HepG2 (cell line): Measurements from ENCODE around the gene DOCK1. TPM values are rescaled to one million over a fixed set of nuclear protein-coding genes. Genes with fewer than 3 reads are reported as not detected.

Source experiments
- ATAC-seq: fragments of 200-7000 bp; cut with Tn5 transposase; 3 replicates; pipeline ENCODE4 v1.9.1; 2020; ENCODE audit warnings: mild to moderate bottlenecking, moderate library complexity
- BruUV-seq: library from RNA; stranded (reverse); fragments of 400-500 nt; replicated peaks from 2 replicates; lab custom pipeline; 2021; lab: Mats Ljungman, UMichigan
- CTCF ChIA-PET: fragments of 300-600 bp; formaldehyde crosslinking; extraction: SDS; loops from one replicate; lab custom pipeline; 2021; ENCODE audit warnings: low total read pairs, inconsistent platforms, low intra/inter-chr PET ratio; lab: Yijun Ruan, JAX
- POLR2A ChIA-PET: fragments of 350-600 bp; sonication (Branson Sonifier 250); formaldehyde crosslinking; loops from one replicate; lab custom pipeline; 2020; ENCODE audit warnings: antibody characterized with exemption, inconsistent platforms; lab: Yijun Ruan, JAX
- DNase-seq: peaks from one replicate; pipeline ENCODE4 v3.0.0-alpha.2; 2015; ENCODE audit warnings: low spot score
- FAIRE-seq: peaks from 3 replicates; lab custom pipeline; 2011; peaks lifted over from hg19 to GRCh38; lab: Jason Lieb, UNC
- H2AFZ ChIP-seq: one replicate; pipeline ENCODE4 v1.6.1; 2011; ENCODE audit warnings: low read length, inconsistent platforms
- H3K27ac ChIP-seq: fragments of 300-600 bp; 3 replicates; pipeline ENCODE4 v1.8.0; 2011; ENCODE audit warnings: mixed run types, mild to moderate bottlenecking, mixed read lengths, low read length, inconsistent platforms; ENCODE audit not compliant: insufficient read depth; ENCODE audit errors: extremely low read length
- H3K27me3 ChIP-seq, 2 experiments: fragments of 200-600 bp in 1 of 2; 2 replicates in 1 of 2; 3 replicates in 1 of 2; pipeline versions ENCODE4 v1.6.0 to v1.8.0; 2011; ENCODE audit warnings: low read length in 2 of 2, mild to moderate bottlenecking in 2 of 2, moderate library complexity in 2 of 2, inconsistent platforms in 1 of 2; ENCODE audit not compliant: insufficient read depth in 2 of 2, control insufficient read depth in 1 of 2
- H3K36me3 ChIP-seq, 2 experiments: fragments of 200-600 bp in 1 of 2; replicated peaks in 1 of 2; 2 replicates in 1 of 2; 3 replicates in 1 of 2; pipeline versions ENCODE4 v1.5.1 to v1.8.0; 2011; ENCODE audit warnings: low read length in 2 of 2, inconsistent platforms in 1 of 2; ENCODE audit not compliant: insufficient read depth in 2 of 2, control insufficient read depth in 1 of 2
- H3K4me1 ChIP-seq: 2 replicates; pipeline ENCODE4 v1.5.1; 2012; ENCODE audit warnings: low read length, inconsistent platforms; ENCODE audit not compliant: insufficient read depth
- H3K4me2 ChIP-seq: 2 replicates; pipeline ENCODE4 v1.6.0; 2011; ENCODE audit warnings: low read depth, low read length, inconsistent platforms
- H3K4me3 ChIP-seq, 3 experiments: fragments of 200-600 bp in 1 of 3; sonication (generic), shearing (Covaris generic) in 1 of 3; replicated peaks in 1 of 3; 2 replicates each; pipeline ENCODE4 v1.5.1; 2011 to 2016; ENCODE audit warnings: low read length in 3 of 3, inconsistent platforms in 2 of 3, low read depth in 2 of 3, mild to moderate bottlenecking in 2 of 3, control low read depth in 1 of 3, mixed read lengths in 1 of 3; ENCODE audit not compliant: insufficient read depth in 1 of 3
- H3K79me2 ChIP-seq: one replicate; pipeline ENCODE4 v1.6.1; 2011; ENCODE audit warnings: low read length, inconsistent platforms; ENCODE audit not compliant: insufficient read depth
- H3K9ac ChIP-seq: 2 replicates; pipeline ENCODE4 v1.6.0; 2011; ENCODE audit warnings: mild to moderate bottlenecking, low read depth, low read length, inconsistent platforms; ENCODE audit not compliant: insufficient read depth
- H3K9me3 ChIP-seq: 2 replicates; pipeline ENCODE4 v1.5.1; 2012; ENCODE audit warnings: mild to moderate bottlenecking, low read length
- H4K20me1 ChIP-seq: 2 replicates; pipeline ENCODE4 v1.6.0; 2011; ENCODE audit warnings: inconsistent platforms, mild to moderate bottlenecking, low read length, moderate library complexity; ENCODE audit not compliant: insufficient read depth
- ASH2L ChIP-seq: fragments of 300-600, 200-600 bp; sonication (generic); IDR thresholded peaks from 2 replicates; pipeline ENCODE4 v1.7.0; 2017; ENCODE audit warnings: low read depth, mild to moderate bottlenecking, moderate library complexity, mixed read lengths, low read length; ENCODE audit not compliant: insufficient read length
- JARID2 ChIP-seq: sonication (generic); formaldehyde crosslinking; IDR thresholded peaks from 2 replicates; pipeline ENCODE4 v1.8.1; 2023; ENCODE audit warnings: missing genetic modification reagents, inconsistent platforms; ENCODE audit not compliant: insufficient replicate concordance
- MIER2 ChIP-seq: IDR thresholded peaks from 2 replicates; pipeline ENCODE4 v1.6.1; 2016; ENCODE audit warnings: missing biosample characterization, missing genetic modification reagents
- PAWR ChIP-seq: sonication (generic); formaldehyde crosslinking; IDR thresholded peaks from 2 replicates; pipeline ENCODE4 v1.4.0; 2020; ENCODE audit warnings: missing genetic modification reagents, mild to moderate bottlenecking, borderline replicate concordance
- SP2 ChIP-seq: sonication (generic); formaldehyde crosslinking; IDR thresholded peaks from 2 replicates; pipeline ENCODE4 v1.5.1; 2020; ENCODE audit warnings: mild to moderate bottlenecking, missing genetic modification reagents
- STAG1 ChIP-seq: sonication (generic); formaldehyde crosslinking; IDR thresholded peaks from 2 replicates; pipeline ENCODE4 v1.4.0; 2020; ENCODE audit warnings: missing genetic modification reagents
- THAP8 ChIP-seq: sonication (generic); formaldehyde crosslinking; IDR thresholded peaks from 2 replicates; pipeline ENCODE4 v1.5.1; 2020; ENCODE audit warnings: missing genetic modification reagents, mild to moderate bottlenecking, borderline replicate concordance
- ZNF367 ChIP-seq: sonication (generic); formaldehyde crosslinking; IDR thresholded peaks from 2 replicates; pipeline ENCODE4 v1.4.0; 2020; ENCODE audit warnings: missing genetic modification reagents, borderline replicate concordance
- ZNF720 ChIP-seq: sonication (generic); formaldehyde crosslinking; IDR thresholded peaks from 2 replicates; pipeline ENCODE4 v1.4.0; 2020; ENCODE audit warnings: missing genetic modification reagents
- ZNF75D ChIP-seq: sonication (generic); formaldehyde crosslinking; IDR thresholded peaks from 2 replicates; pipeline ENCODE4 v1.8.1; 2023; ENCODE audit warnings: missing genetic modification reagents, mild to moderate bottlenecking, borderline replicate concordance
- ZNF878 ChIP-seq: sonication (generic); formaldehyde crosslinking; IDR thresholded peaks from 2 replicates; pipeline ENCODE4 v1.8.1; 2023; ENCODE audit warnings: mild to moderate bottlenecking, missing genetic modification reagents, moderate library complexity
- WGBS: methylation state at CpG from one replicate; pipeline ENCODE4 v1.1.6; 2017; ENCODE audit warnings: low lambda C conversion rate; 5-methylcytosine and 5-hydroxymethylcytosine counted together
- in situ Hi-C: cut with HindIII; loops from 2 replicates; pipeline ENCODE4 v1.10.0; 2017; ENCODE audit warnings: low pct_unique_long_range_greater_than_20kb; ENCODE audit not compliant: extremely low pct_ligation_motif_present
- intact Hi-C: fragments of 100-400 bp; cut with micrococcal nuclease; formaldehyde crosslinking; loops from one replicate; pipeline ENCODE4 v1.10.0; 2022; ENCODE audit not compliant: unreplicated experiment
- polyA plus RNA-seq, 8 experiments: library from polyadenylated mRNA; depleted of rRNA in 3 of 8; stranded (reverse) in 7 of 8; unstranded in 1 of 8; fragments of >200 nt; fragmentation: Illumina TruSeq in 4 of 8; extraction: Trizol in 4 of 8; gene quantifications; 2 replicates each; pipeline versions ENCODE4 v1.2.1 to v1.2.3, GENCODE V29; 2011 to 2016; ENCODE audit warnings: low read depth in 4 of 8, missing spikeins in 1 of 8, mixed read lengths in 1 of 8; ENCODE audit not compliant: insufficient read depth in 1 of 8
- total RNA-seq, 5 experiments: library from RNA; depleted of rRNA; stranded (reverse); fragments of >200 nt; fragmentation: Illumina TruSeq; extraction: Trizol; gene quantifications; 2 replicates each; pipeline ENCODE4 v1.2.3, GENCODE V29; 2016; ENCODE audit warnings: low read depth in 1 of 5
- TF ChIP-seq, protein P1 (sequence below): sonication (generic); formaldehyde crosslinking; IDR thresholded peaks from 2 replicates; pipeline ENCODE4 v1.4.0; 2020; ENCODE audit warnings: low read depth, mild to moderate bottlenecking, missing genetic modification reagents
- TF ChIP-seq, protein P2 (sequence below): IDR thresholded peaks from 2 replicates; pipeline ENCODE4 v1.6.1; 2016
- TF ChIP-seq, protein P3 (sequence below): sonication (generic); formaldehyde crosslinking; IDR thresholded peaks from 2 replicates; pipeline ENCODE4 v1.4.0; 2020; ENCODE audit warnings: missing genetic modification reagents
- TF ChIP-seq, protein P4 (sequence below): sonication (generic); formaldehyde crosslinking; IDR thresholded peaks from 2 replicates; pipeline ENCODE4 v1.4.0; 2020; ENCODE audit warnings: mild to moderate bottlenecking, missing genetic modification reagents

DOCK1 gene
- total and polyA plus RNA-seq, 2 of the 13 experiments (the other 11 are each of a cell fraction or from before 2014, with no cell fraction given) = 8.3 to 25.5 TPM

GRCh38 chr10:127020260-127020659 is 115.0 kb downstream of the DOCK1 start:
- ChIA-PET CTCF (no interaction called here), POLR2A (no interaction called here)
- Histone ChIP-seq H3K27me3 (no peaks in the 10 kb centered on the region), H4K20me1 (no peaks in the 10 kb centered on the region), H3K9me3 (no peaks in the 10 kb centered on the region), H3K79me2 (no peaks in the 10 kb centered on the region), H3K27ac (no peak overlapping the region), H3K4me1 (no peaks in the 10 kb centered on the region), H3K4me2 (no peak overlapping the region), H3K9ac (no peak overlapping the region), H3K36me3 (peaks cover 8 to 42% of the 10 kb centered on the region in 2 experiments), H2AFZ (no peak overlapping the region), H3K4me3 (no peak overlapping the region)
- ATAC-seq = no peak
- 90% methylated on average over 3 of the region's 3 CpGs for WGBS
- intact Hi-C loops (no loop called here), in situ Hi-C loops (no loop called here)
- BruUV-seq = no TSS peak
- no peak for DNase-seq
- FAIRE-seq = no peak
- no peak for TF ChIP-seq ZNF75D (CRISPR knock-in tag)
- TF ChIP-seq PAWR (CRISPR knock-in tag) = no peak
- no peak for TF ChIP-seq JARID2 (CRISPR knock-in tag)
- no peak for TF ChIP-seq SP2 (CRISPR knock-in tag)
- TF ChIP-seq ZNF878 (CRISPR knock-in tag) = no peak
- TF ChIP-seq MIER2 (CRISPR knock-in tag) = no peak
- TF ChIP-seq, protein P1, sequence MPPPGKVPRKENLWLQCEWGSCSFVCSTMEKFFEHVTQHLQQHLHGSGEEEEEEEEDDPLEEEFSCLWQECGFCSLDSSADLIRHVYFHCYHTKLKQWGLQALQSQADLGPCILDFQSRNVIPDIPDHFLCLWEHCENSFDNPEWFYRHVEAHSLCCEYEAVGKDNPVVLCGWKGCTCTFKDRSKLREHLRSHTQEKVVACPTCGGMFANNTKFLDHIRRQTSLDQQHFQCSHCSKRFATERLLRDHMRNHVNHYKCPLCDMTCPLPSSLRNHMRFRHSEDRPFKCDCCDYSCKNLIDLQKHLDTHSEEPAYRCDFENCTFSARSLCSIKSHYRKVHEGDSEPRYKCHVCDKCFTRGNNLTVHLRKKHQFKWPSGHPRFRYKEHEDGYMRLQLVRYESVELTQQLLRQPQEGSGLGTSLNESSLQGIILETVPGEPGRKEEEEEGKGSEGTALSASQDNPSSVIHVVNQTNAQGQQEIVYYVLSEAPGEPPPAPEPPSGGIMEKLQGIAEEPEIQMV (CRISPR knock-in tag) = no peak
- no peak for TF ChIP-seq ASH2L
- no peak for TF ChIP-seq THAP8 (CRISPR knock-in tag)
- no peak for TF ChIP-seq ZNF720 (CRISPR knock-in tag)
- TF ChIP-seq, protein P2, sequence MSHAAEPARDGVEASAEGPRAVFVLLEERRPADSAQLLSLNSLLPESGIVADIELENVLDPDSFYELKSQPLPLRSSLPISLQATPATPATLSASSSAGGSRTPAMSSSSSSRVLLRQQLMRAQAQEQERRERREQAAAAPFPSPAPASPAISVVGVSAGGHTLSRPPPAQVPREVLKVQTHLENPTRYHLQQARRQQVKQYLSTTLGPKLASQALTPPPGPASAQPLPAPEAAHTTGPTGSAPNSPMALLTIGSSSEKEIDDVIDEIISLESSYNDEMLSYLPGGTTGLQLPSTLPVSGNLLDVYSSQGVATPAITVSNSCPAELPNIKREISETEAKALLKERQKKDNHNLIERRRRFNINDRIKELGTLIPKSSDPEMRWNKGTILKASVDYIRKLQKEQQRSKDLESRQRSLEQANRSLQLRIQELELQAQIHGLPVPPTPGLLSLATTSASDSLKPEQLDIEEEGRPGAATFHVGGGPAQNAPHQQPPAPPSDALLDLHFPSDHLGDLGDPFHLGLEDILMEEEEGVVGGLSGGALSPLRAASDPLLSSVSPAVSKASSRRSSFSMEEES = no peak
- TF ChIP-seq, protein P3, sequence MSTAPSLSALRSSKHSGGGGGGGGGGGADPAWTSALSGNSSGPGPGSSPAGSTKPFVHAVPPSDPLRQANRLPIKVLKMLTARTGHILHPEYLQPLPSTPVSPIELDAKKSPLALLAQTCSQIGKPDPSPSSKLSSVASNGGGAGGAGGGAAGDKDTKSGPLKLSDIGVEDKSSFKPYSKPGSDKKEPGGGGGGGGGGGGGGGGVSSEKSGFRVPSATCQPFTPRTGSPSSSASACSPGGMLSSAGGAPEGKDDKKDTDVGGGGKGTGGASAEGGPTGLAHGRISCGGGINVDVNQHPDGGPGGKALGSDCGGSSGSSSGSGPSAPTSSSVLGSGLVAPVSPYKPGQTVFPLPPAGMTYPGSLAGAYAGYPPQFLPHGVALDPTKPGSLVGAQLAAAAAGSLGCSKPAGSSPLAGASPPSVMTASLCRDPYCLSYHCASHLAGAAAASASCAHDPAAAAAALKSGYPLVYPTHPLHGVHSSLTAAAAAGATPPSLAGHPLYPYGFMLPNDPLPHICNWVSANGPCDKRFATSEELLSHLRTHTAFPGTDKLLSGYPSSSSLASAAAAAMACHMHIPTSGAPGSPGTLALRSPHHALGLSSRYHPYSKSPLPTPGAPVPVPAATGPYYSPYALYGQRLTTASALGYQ = no peak
- TF ChIP-seq, protein P4, sequence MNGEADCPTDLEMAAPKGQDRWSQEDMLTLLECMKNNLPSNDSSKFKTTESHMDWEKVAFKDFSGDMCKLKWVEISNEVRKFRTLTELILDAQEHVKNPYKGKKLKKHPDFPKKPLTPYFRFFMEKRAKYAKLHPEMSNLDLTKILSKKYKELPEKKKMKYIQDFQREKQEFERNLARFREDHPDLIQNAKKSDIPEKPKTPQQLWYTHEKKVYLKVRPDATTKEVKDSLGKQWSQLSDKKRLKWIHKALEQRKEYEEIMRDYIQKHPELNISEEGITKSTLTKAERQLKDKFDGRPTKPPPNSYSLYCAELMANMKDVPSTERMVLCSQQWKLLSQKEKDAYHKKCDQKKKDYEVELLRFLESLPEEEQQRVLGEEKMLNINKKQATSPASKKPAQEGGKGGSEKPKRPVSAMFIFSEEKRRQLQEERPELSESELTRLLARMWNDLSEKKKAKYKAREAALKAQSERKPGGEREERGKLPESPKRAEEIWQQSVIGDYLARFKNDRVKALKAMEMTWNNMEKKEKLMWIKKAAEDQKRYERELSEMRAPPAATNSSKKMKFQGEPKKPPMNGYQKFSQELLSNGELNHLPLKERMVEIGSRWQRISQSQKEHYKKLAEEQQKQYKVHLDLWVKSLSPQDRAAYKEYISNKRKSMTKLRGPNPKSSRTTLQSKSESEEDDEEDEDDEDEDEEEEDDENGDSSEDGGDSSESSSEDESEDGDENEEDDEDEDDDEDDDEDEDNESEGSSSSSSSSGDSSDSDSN (CRISPR knock-in tag) = no peak
- TF ChIP-seq ZNF367 (CRISPR knock-in tag) = no peak
- TF ChIP-seq STAG1 (CRISPR knock-in tag) = no peak
